ENCODE results near the gene SUPT6H.
"Not testable (repeated sequence)": the region's sequence is repeated elsewhere in the genome, so short reads cannot be mapped to it uniquely, and the experiment has no call there.

Gene SUPT6H

DNA sequence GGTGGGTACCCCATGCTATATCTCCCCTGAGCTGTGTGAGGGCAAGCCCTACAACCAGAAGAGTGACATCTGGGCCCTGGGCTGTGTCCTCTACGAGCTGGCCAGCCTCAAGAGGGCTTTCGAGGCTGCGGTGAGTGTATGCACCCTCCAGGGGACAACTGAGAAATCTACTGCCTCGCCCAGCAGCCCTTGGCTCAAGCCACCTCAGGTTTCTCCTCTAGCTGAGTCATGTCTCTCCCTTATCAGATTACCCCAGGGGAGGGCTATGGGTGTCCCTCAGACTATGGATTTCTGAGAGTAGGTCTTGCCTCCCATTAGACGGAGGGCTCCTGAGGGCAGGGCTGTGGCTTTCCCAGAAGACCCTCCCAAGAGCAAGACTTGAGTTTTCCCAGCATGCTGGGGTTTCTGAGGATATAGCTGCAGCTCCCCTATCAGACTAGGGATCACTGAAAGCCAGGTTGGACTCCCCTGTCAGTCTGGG is 73.3 kb downstream of the SUPT6H start:
- H3K27ac ChIP-seq: no peak overlapping the region
- TF ChIP-seq CTCF (IDR thresholded peaks at IDR 0.05): no peak
- no peak for TF ChIP-seq ZFX (IDR thresholded peaks at IDR 0.05; ENCODE audit: borderline replicate concordance)

DNA sequence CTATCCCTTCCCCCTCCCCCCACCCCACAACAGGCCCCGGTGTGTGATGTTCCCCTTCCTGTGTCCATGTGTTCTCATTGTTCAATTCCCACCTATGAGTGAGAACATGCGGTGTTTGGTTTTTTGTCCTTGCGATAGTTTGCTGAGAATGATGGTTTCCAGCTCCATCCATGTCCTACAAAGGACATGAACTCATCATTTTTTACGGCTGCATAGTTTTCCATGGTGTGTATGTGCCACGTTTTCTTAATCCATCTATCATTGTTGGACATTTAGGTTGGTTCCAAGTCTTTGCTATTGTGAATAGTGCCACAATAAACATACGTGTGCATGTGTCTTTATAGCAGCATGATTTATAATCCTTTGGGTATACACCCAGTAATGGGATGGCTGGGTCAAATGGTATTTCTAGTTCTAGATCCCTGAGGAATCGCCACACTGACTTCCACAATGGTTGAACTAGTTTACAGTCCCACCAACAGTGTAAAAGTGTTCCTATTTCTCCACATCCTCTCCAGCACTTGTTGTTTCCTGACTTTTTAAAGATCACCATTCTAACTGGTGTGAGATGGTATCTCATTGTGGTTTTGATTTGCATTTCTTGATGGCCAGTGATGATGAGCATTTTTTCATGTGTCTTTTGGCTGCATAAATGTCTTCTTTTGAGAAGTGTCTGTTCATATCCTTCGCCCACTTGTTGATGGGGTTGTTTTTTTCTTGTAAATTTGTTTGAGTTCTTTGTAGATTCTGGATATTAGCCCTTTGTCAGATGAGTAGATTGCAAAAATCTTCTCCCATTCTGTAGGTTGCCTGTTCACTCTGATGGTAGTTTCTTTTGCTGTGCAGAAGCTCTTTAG is 74.1 kb downstream of the SUPT6H start:
- not testable (repeated sequence) for H3K27ac ChIP-seq

- TF ChIP-seq CTCF (IDR thresholded peaks at IDR 0.05) (no peak), ZFX (IDR thresholded peaks at IDR 0.05; ENCODE audit: borderline replicate concordance) (no peak)
These were observed 75.3 kb downstream of the SUPT6H start for GRCh38 chr17:28737316-28737715.

GRCh38 chr17:28737770-28738679 is 76.0 kb downstream of the SUPT6H start:
- no peak overlapping the region for H3K27ac ChIP-seq
- no peak for TF ChIP-seq ZFX (IDR thresholded peaks at IDR 0.05; ENCODE audit: borderline replicate concordance)
- TF ChIP-seq CTCF (IDR thresholded peaks at IDR 0.05): no peak

More at GRCh38 chr17:28737316-28737715, 75.3 kb downstream of the SUPT6H start:
- no peak overlapping the region for H3K27ac ChIP-seq

DNA sequence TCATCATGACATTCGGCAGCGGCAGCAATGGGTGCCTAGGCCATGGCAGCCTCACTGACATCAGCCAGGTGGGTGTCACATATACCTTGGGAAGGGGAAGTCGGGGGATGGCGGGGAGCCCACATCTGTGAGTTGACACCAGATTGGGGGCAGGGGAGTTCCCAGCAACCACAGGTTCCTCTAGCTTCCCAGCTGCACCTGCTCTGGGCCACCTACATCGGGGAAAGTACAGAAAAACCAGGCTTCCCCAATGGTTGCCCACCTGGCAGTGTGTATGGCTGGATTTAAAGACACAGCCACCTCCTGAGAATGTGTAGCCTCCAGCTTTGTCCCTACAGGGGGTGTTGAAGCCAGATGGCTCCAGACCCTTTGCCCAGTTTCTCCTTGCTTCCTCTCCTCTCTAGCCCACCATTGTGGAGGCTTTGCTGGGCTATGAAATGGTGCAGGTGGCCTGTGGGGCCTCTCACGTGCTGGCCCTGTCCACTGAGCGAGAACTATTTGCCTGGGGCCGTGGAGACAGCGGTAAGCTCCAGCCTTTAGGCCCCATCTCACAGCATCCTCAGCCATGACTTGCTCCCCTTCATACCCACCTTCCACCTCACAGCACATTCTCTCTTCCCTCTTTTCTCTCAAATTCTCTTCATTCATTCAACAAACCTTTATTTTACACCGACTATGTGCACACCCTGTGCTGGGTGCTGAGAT is 76.8 kb downstream of the SUPT6H start:
- H3K27ac ChIP-seq: no peak overlapping the region
- TF ChIP-seq ZFX (IDR thresholded peaks at IDR 0.05; ENCODE audit: borderline replicate concordance): no peak
- no peak for TF ChIP-seq CTCF (IDR thresholded peaks at IDR 0.05)

- H3K27ac ChIP-seq: no peak overlapping the region
- TF ChIP-seq ZFX (IDR thresholded peaks at IDR 0.05; ENCODE audit: borderline replicate concordance) (no peak), CTCF (IDR thresholded peaks at IDR 0.05) (no peak)
These were observed 78.7 kb downstream of the SUPT6H start for GRCh38 chr17:28740406-28741357.

All from 22Rv1 (cell line).